Measurements from ENCODE around the gene NELFB.
"Not testable (repeated sequence)": the region's sequence is repeated elsewhere in the genome, so short reads cannot be mapped to it uniquely, and the experiment has no call there.

The NELFB gene

GRCh38 chr9:137247135-137247915 is 7.8 kb upstream of the NELFB start:
- DNase-seq (ENCODE audit: low read depth) = no peak

GRCh38 chr9:137247916-137248175 is 7.3 kb upstream of the NELFB start:
- no peak for DNase-seq (ENCODE audit: low read depth)

GRCh38 chr9:137250329-137251193 is 4.6 kb upstream of the NELFB start:
- DNase-seq (ENCODE audit: low read depth) = no peak

GRCh38 chr9:137251194-137251461 is 4.0 kb upstream of the NELFB start, which contains the start of gene STPG3:
TSS of gene STPG3 (plus strand) at chr9:137251286. CDS start at chr9:137251287, 1 bp downstream.
- no peak for DNase-seq (ENCODE audit: low read depth)

GRCh38 chr9:137251490-137252268 is 3.4 kb upstream of the NELFB start:
- DNase-seq (ENCODE audit: low read depth) = no peak

- no peak for DNase-seq (ENCODE audit: low read depth)
Observed at GRCh38 chr9:137252555-137253506, 2.3 kb upstream of the NELFB start.

GRCh38 chr9:137253717-137254623 is 1.2 kb upstream of the NELFB start:
- DNase-seq (ENCODE audit: low read depth) = no peak

GRCh38 chr9:137255448-137256114 is 454 bp downstream of the NELFB start:
- DNase-seq (ENCODE audit: low read depth) = no peak

GRCh38 chr9:137256362-137256761 is 1.2 kb downstream of the NELFB start:
- DNase-seq (ENCODE audit: low read depth) = no peak

GRCh38 chr9:137256856-137257255 is 1.7 kb downstream of the NELFB start:
- DNase-seq (ENCODE audit: low read depth) = no peak

- not testable (repeated sequence) for DNase-seq (ENCODE audit: low read depth)
Observed at GRCh38 chr9:137262173-137262908, 7.2 kb downstream of the NELFB start.

GRCh38 chr9:137262909-137263285 is 7.8 kb downstream of the NELFB start:
- DNase-seq (ENCODE audit: low read depth) = no peak

- DNase-seq (ENCODE audit: low read depth) = no peak
Observed at GRCh38 chr9:137263506-137263905, 8.4 kb downstream of the NELFB start.

- DNase-seq (ENCODE audit: low read depth) = no peak
Observed at GRCh38 chr9:137264067-137264466, 8.9 kb downstream of the NELFB start.

GRCh38 chr9:137265496-137266161 is 10.5 kb downstream of the NELFB start:
- no peak for DNase-seq (ENCODE audit: low read depth)

- no peak for DNase-seq (ENCODE audit: low read depth)
Observed at GRCh38 chr9:137266162-137266527, 11.0 kb downstream of the NELFB start.

- DNase-seq (ENCODE audit: low read depth) = no peak
Observed at GRCh38 chr9:137266585-137267453, 11.7 kb downstream of the NELFB start.

- DNase-seq (ENCODE audit: low read depth) = no peak
Observed at GRCh38 chr9:137267933-137268355, 12.8 kb downstream of the NELFB start.

All from activated T-cell treated with anti-CD3 and anti-CD28 coated beads for 1 hour (primary cell).